Endothelial cell of umbilical vein (primary cell): ENCODE data around the gene GPR4.

Experiments used
- EZH2 ChIP-seq: IDR thresholded peaks from 2 replicates; pipeline ENCODE4 v1.6.1; 2012; ENCODE audit warnings: borderline replicate concordance, low read depth, mild to moderate bottlenecking, moderate library complexity, low read length, inconsistent platforms; ENCODE audit not compliant: severe bottlenecking
- FOS ChIP-seq: IDR thresholded peaks from 2 replicates; pipeline ENCODE4 v1.6.1; 2011; ENCODE audit warnings: mild to moderate bottlenecking, low read length, moderate library complexity, borderline replicate concordance; ENCODE audit not compliant: insufficient read depth
- GATA2 ChIP-seq: IDR thresholded peaks from 2 replicates; pipeline ENCODE4 v1.7.0; 2011; ENCODE audit warnings: low read depth, mild to moderate bottlenecking, moderate library complexity, mixed read lengths, low read length; ENCODE audit not compliant: insufficient read length, insufficient read depth
- JUN ChIP-seq: IDR thresholded peaks from 2 replicates; pipeline ENCODE4 v1.6.1; 2011; ENCODE audit warnings: borderline replicate concordance, low read depth; ENCODE audit not compliant: insufficient read length, insufficient read depth
- MAX ChIP-seq: IDR thresholded peaks from 2 replicates; pipeline ENCODE4 v1.6.1; 2011; ENCODE audit not compliant: insufficient read depth, insufficient read length
- MYC ChIP-seq: IDR thresholded peaks from one replicate; pipeline ENCODE4 v1.6.1; 2011; ENCODE audit warnings: mild to moderate bottlenecking, low read depth, low read length
- POLR2A ChIP-seq: IDR thresholded peaks from 2 replicates; pipeline ENCODE4 v1.6.1; 2012; ENCODE audit warnings: low read depth, mild to moderate bottlenecking, control low read depth, low read length
- POLR2AphosphoS5 ChIP-seq: IDR thresholded peaks from 2 replicates; pipeline ENCODE4 v1.6.1; 2012; ENCODE audit warnings: low read depth, mild to moderate bottlenecking, control low read depth, low read length, moderate library complexity; ENCODE audit not compliant: insufficient read depth
- TF ChIP-seq, protein P1 (sequence below), 2 donors: IDR thresholded peaks; 1 replicate in 1 of 2; 2 replicates in 1 of 2; pipeline ENCODE4 v1.5.1; 2011; ENCODE audit warnings: low read length in 2 of 2, mild to moderate bottlenecking in 2 of 2, moderate library complexity in 2 of 2, control low read depth in 1 of 2, inconsistent platforms in 1 of 2, low read depth in 1 of 2; ENCODE audit not compliant: insufficient read depth in 1 of 2; ENCODE audit errors: extremely low read depth in 1 of 2

DNA sequence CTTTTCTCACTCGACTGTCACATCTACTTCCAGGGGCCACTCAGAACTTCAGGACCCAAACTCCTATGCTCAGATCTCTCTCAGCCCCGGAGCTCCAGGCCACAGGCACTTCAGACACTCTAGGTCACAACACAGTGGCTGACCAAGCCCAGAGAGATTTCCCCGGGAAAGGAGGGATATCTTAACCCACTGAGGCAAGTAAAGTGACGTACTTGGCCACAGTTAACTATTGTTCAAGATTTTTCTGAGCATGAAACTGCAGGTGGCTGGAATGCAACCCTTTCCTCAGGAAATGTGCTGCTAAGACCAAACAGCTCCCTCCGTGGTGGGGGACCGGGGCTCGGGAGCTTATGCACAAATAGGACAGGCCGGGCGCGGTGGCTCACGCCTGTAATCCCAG is 41.3 kb downstream of the GPR4 start:
- TF ChIP-seq POLR2A (no peak), EZH2 (no peak), GATA2 (no peak), JUN (no peak), MAX (no peak), POLR2AphosphoS5 (no peak), MYC (no peak), FOS (no peak)
- TF ChIP-seq, protein P1, sequence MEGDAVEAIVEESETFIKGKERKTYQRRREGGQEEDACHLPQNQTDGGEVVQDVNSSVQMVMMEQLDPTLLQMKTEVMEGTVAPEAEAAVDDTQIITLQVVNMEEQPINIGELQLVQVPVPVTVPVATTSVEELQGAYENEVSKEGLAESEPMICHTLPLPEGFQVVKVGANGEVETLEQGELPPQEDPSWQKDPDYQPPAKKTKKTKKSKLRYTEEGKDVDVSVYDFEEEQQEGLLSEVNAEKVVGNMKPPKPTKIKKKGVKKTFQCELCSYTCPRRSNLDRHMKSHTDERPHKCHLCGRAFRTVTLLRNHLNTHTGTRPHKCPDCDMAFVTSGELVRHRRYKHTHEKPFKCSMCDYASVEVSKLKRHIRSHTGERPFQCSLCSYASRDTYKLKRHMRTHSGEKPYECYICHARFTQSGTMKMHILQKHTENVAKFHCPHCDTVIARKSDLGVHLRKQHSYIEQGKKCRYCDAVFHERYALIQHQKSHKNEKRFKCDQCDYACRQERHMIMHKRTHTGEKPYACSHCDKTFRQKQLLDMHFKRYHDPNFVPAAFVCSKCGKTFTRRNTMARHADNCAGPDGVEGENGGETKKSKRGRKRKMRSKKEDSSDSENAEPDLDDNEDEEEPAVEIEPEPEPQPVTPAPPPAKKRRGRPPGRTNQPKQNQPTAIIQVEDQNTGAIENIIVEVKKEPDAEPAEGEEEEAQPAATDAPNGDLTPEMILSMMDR (IDR thresholded peaks at IDR 0.05; ENCODE audit: extremely low read depth in 1 of 2, insufficient read depth in 1 of 2, low read depth in 1 of 2, low read length in 2 of 2), result no peak
